MM.1S (cell line): Measurements from ENCODE around the gene POLR1B.
"Not testable (repeated sequence)": the region's sequence is repeated elsewhere in the genome, so short reads cannot be mapped to it uniquely, and the experiment has no call there.

ENCODE experiments used
- DNase-seq: peaks from one replicate; pipeline ENCODE4 v3.0.0-alpha.2; 2015
- H2AFZ ChIP-seq: fragments of 300-600 bp; sonication (generic); 2 replicates; pipeline ENCODE4 v1.6.0; 2016; ENCODE audit warnings: antibody characterized with exemption, low read length
- H3F3A ChIP-seq: fragments of 300-600 bp; sonication (generic); 2 replicates; pipeline ENCODE4 v1.6.1; 2016; ENCODE audit warnings: mild to moderate bottlenecking, antibody characterized with exemption, low read length, moderate library complexity, mixed read lengths; ENCODE audit not compliant: insufficient read depth
- H3K27ac ChIP-seq: fragments of 300-600 bp; sonication (generic); 2 replicates; pipeline ENCODE4 v1.5.1; 2016; ENCODE audit warnings: mild to moderate bottlenecking, low read length
- H3K27me3 ChIP-seq: fragments of 300-600 bp; sonication (generic); replicated peaks from 2 replicates; pipeline ENCODE4 v1.6.0; 2016; ENCODE audit warnings: low read length; ENCODE audit not compliant: insufficient read depth
- H3K36me3 ChIP-seq: fragments of 300-600 bp; sonication (generic); replicated peaks from 2 replicates; pipeline ENCODE4 v1.6.1; 2016; ENCODE audit warnings: mild to moderate bottlenecking, low read length, mixed read lengths; ENCODE audit not compliant: insufficient read depth
- H3K4me1 ChIP-seq: fragments of 300-600 bp; sonication (generic); 2 replicates; pipeline ENCODE4 v1.6.1; 2016; ENCODE audit warnings: low read length, mixed read lengths
- H3K4me2 ChIP-seq: fragments of 300-600 bp; sonication (generic); 2 replicates; pipeline ENCODE4 v1.6.0; 2016; ENCODE audit warnings: low read depth, low read length
- H3K4me3 ChIP-seq: fragments of 300-600 bp; sonication (generic); 2 replicates; pipeline ENCODE4 v1.5.1; 2016; ENCODE audit warnings: low read length, mixed read lengths
- H3K79me2 ChIP-seq: fragments of 300-600 bp; sonication (generic); 2 replicates; pipeline ENCODE4 v1.6.1; 2016; ENCODE audit warnings: mixed run types, low read length, mixed read lengths
- H3K9ac ChIP-seq: fragments of 300-600 bp; sonication (generic); 2 replicates; pipeline ENCODE4 v1.6.1; 2016; ENCODE audit warnings: low read length, mixed read lengths
- H3K9me2 ChIP-seq: fragments of 300-600 bp; sonication (generic); replicated peaks from 2 replicates; pipeline ENCODE4 v1.6.1; 2016; ENCODE audit warnings: mild to moderate bottlenecking, low read length, mixed read lengths; ENCODE audit not compliant: insufficient read depth
- H3K9me3 ChIP-seq: fragments of 300-600 bp; sonication (generic); replicated peaks from 2 replicates; pipeline ENCODE4 v1.6.1; 2016; ENCODE audit warnings: mild to moderate bottlenecking, low read length, mixed read lengths; ENCODE audit not compliant: insufficient read depth
- H4K20me1 ChIP-seq: fragments of 300-600 bp; sonication (generic); 2 replicates; pipeline ENCODE4 v1.6.1; 2016; ENCODE audit warnings: mild to moderate bottlenecking, low read length, moderate library complexity, mixed read lengths; ENCODE audit not compliant: insufficient read depth
- EZH2 ChIP-seq: fragments of 300-600 bp; sonication (generic); optimal IDR thresholded peaks from 2 replicates; pipeline ENCODE3; 2017; ENCODE audit warnings: low read depth, mild to moderate bottlenecking, antibody characterized with exemption, low read length, mixed read lengths
- EZH2phosphoT487 ChIP-seq: fragments of 300-600 bp; sonication (generic); IDR thresholded peaks from 2 replicates; pipeline ENCODE4 v1.6.1; 2018; ENCODE audit warnings: antibody characterized with exemption, low read length
- TF ChIP-seq, protein P1 (sequence below): fragments of 300-600 bp; sonication (generic); IDR thresholded peaks from 2 replicates; pipeline ENCODE4 v1.5.1; 2016; ENCODE audit warnings: antibody characterized with exemption, low read length, mixed read lengths

Gene POLR1B

DNA sequence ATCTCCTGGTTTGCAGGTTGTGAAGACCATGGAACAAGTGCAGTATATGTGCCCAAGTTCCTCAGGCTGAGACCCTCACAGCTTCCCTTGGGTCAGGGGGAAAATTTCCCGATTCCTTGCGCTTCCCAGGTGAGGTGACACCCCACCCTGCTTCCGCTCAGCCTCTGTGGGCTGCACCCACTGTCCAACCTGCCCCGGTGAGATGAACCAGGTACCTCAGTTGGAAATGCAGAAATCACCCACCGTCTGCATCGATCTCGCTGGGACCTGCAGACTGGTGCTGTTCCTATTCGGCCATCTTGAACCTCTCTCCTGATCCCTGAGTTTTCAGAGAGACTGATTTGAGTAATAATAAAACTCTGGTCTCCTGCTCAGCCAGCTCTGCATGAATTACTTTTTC lies 72.8 kb downstream of the POLR1B start:
- Histone ChIP-seq H3K9ac (no peak overlapping the region), H3K4me2 (no peak overlapping the region), H3F3A (no peaks in the 10 kb centered on the region)

DNA sequence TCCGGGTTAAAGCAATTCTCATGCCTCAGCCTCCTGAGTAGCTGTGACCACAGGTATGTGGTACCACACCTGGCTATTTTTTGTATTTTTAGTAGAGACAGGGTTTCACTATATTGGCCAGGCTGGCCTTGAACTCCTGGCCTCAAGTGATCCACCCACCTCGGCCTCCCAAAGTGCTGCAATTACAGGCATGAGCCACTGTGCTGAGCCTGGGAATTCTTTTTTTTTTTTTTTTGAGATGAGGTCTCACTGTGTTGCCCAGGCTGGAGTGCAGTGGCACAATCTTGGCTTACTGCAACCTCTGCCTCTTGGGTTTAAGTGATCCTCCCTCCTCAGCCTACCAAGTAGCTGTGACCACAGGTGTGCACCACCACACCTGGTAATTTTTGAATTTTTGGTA lies 73.5 kb downstream of the POLR1B start:
- not testable (repeated sequence) for H4K20me1 ChIP-seq, H3K4me1 ChIP-seq, H3F3A ChIP-seq, H2AFZ ChIP-seq, H3K9ac ChIP-seq, H3K27ac ChIP-seq, H3K9me3 ChIP-seq, H3K79me2 ChIP-seq, H3K9me2 ChIP-seq, DNase-seq, H3K4me3 ChIP-seq, H3K4me2 ChIP-seq, H3K36me3 ChIP-seq, H3K27me3 ChIP-seq

More for the DNA sequence above, 72.8 kb downstream of the POLR1B start:
- no peaks in the 10 kb centered on the region for H3K79me2 ChIP-seq
- no peak for DNase-seq
- TF ChIP-seq EZH2 (no peak), EZH2phosphoT487 (no peak)
- TF ChIP-seq, protein P1, sequence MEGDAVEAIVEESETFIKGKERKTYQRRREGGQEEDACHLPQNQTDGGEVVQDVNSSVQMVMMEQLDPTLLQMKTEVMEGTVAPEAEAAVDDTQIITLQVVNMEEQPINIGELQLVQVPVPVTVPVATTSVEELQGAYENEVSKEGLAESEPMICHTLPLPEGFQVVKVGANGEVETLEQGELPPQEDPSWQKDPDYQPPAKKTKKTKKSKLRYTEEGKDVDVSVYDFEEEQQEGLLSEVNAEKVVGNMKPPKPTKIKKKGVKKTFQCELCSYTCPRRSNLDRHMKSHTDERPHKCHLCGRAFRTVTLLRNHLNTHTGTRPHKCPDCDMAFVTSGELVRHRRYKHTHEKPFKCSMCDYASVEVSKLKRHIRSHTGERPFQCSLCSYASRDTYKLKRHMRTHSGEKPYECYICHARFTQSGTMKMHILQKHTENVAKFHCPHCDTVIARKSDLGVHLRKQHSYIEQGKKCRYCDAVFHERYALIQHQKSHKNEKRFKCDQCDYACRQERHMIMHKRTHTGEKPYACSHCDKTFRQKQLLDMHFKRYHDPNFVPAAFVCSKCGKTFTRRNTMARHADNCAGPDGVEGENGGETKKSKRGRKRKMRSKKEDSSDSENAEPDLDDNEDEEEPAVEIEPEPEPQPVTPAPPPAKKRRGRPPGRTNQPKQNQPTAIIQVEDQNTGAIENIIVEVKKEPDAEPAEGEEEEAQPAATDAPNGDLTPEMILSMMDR, result no peak
- H3K27ac ChIP-seq, result no peak overlapping the region
- H3K27me3 ChIP-seq, result no peaks in the 10 kb centered on the region
- H2AFZ ChIP-seq, result no peak overlapping the region
- no peaks in the 10 kb centered on the region for H3K4me1 ChIP-seq
- no peaks in the 10 kb centered on the region for H3K36me3 ChIP-seq
- no peaks in the 10 kb centered on the region for H3K9me2 ChIP-seq
- no peaks in the 10 kb centered on the region for H4K20me1 ChIP-seq
- no peaks in the 10 kb centered on the region for H3K9me3 ChIP-seq
- H3K4me3 ChIP-seq, result no peak overlapping the region

DNA sequence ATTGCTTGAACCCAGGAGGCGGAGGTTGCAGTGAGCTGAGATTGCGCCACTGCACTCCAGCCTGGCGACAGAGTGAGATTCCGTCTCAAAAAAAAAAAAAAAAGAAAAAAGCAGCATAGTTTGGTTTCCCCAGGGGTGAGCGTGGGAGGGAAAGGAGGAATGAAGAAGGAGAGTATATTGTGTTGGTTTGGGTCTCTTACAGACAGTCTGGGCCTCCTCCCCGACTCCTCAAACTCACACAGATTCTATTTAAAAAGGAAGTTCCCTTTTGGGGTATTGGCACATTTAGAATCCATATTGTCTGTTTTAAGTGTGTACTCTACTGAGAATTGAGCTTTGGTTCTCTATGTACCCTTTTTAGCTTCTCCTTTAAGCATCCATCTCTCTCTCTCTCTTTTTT lies 76.1 kb downstream of the POLR1B start:
- H3K79me2 ChIP-seq, result no peaks in the 10 kb centered on the region
- H3K4me1 ChIP-seq, result no peaks in the 10 kb centered on the region
- H3F3A ChIP-seq, result no peaks in the 10 kb centered on the region
- H3K9ac ChIP-seq, result no peak overlapping the region
- TF ChIP-seq EZH2 (no peak), EZH2phosphoT487 (no peak)
- TF ChIP-seq, protein P1, result no peak
- no peaks in the 10 kb centered on the region for H3K9me3 ChIP-seq
- no peaks in the 10 kb centered on the region for H3K27me3 ChIP-seq
- H3K4me2 ChIP-seq, result no peak overlapping the region
- no peak for DNase-seq
- no peak overlapping the region for H3K27ac ChIP-seq
- no peaks in the 10 kb centered on the region for H3K9me2 ChIP-seq
- H2AFZ ChIP-seq, result no peak overlapping the region
- no peaks in the 10 kb centered on the region for H4K20me1 ChIP-seq
- no peak overlapping the region for H3K4me3 ChIP-seq
- H3K36me3 ChIP-seq, result no peaks in the 10 kb centered on the region

DNA sequence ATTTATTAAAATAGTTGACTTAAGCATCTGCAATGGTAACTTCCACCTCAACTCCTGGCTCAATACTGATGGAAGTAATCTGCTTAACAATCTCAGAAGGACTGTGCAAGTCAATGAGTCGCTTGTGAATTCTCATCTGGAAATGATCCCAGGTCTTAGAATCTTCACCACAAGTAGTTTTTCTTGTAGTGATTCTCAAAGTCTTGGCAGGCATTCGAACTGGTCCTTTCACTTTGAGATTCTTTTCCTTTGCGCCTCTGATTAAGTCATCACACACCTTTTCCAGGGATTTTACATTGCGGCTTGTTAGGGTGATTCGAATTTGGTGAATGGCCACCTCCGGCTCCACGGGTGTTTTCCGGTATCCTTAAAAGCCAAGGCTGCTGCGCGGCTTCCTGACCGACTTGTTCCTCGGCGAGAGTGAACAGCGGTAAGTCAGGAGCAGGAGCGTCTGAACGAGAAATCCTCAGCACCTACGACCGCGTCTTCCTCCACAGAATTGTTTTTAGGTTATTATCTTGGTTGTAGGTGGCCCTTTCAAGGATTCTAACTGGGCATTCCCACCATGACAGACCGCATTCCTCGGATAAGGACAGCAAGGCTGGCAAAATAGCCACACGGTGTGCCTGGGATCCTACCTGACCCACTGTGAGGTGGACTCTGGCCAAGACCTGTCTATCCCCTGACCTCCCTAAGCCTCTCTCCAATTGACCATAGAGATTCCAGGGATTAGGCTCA lies 79.7 kb downstream of the POLR1B start:
- no peak for DNase-seq
- no peaks in the 10 kb centered on the region for H3K9me2 ChIP-seq
- H3K36me3 ChIP-seq, result no peaks in the 10 kb centered on the region
- H3K9ac ChIP-seq, result no peak overlapping the region
- TF ChIP-seq EZH2 (no peak), EZH2phosphoT487 (no peak)
- TF ChIP-seq, protein P1, result no peak
- H3K27ac ChIP-seq, result no peak overlapping the region
- peaks cover 10% of the 10 kb centered on the region for H3K4me1 ChIP-seq
- H3K27me3 ChIP-seq, result peaks cover 4% of the 10 kb centered on the region
- H3F3A ChIP-seq, result peaks cover 4% of the 10 kb centered on the region
- H3K4me3 ChIP-seq, result no peak overlapping the region
- H3K4me2 ChIP-seq, result no peak overlapping the region
- H2AFZ ChIP-seq, result no peak overlapping the region
- no peaks in the 10 kb centered on the region for H3K79me2 ChIP-seq
- H4K20me1 ChIP-seq, result no peaks in the 10 kb centered on the region
- H3K9me3 ChIP-seq, result no peaks in the 10 kb centered on the region
